H1 (cell line): Measurements from ENCODE around the gene FKBP6. TPM values are rescaled to one million over a fixed set of nuclear protein-coding genes. Genes with fewer than 3 reads are reported as not detected.

Experiments
- CTCF ChIA-PET: fragments of 300-600 bp; sonication (Branson Sonifier 250); formaldehyde crosslinking; loops from one replicate; lab custom pipeline; 2021; ENCODE audit not compliant: partially characterized antibody; lab: Charles Lee
- POLR2A ChIA-PET: fragments of 300-600 bp; sonication (Branson Sonifier 250); formaldehyde crosslinking; loops from one replicate; lab custom pipeline; 2021; ENCODE audit warnings: inconsistent platforms; ENCODE audit not compliant: partially characterized antibody; lab: Charles Lee
- DNase-seq, 2 experiments: peaks; one replicate each; pipeline versions ENCODE4 v3.0.0 to v3.0.0-alpha.2; 2010 to 2022; ENCODE audit warnings: low spot score in 2 of 2, low read depth in 1 of 2, mixed read lengths in 1 of 2
- FAIRE-seq: peaks from 2 replicates; lab custom pipeline; 2011; peaks lifted over from hg19 to GRCh38; lab: Jason Lieb, UNC
- H2AFZ ChIP-seq: 2 replicates; pipeline ENCODE4 v1.8.1; 2012; ENCODE audit warnings: low read length, inconsistent platforms
- H2AK5ac ChIP-seq: 2 replicates; pipeline ENCODE4 v1.6.1; 2013; ENCODE audit warnings: low read depth, low read length
- H2BK120ac ChIP-seq: replicated peaks from 2 replicates; pipeline ENCODE3; 2013; ENCODE audit warnings: low read depth, low read length, inconsistent platforms
- H2BK12ac ChIP-seq: 2 replicates; pipeline ENCODE4 v1.6.1; 2013; ENCODE audit warnings: low read depth, low read length
- H2BK15ac ChIP-seq: 2 replicates; pipeline ENCODE4 v1.6.1; 2013; ENCODE audit warnings: low read length
- H2BK20ac ChIP-seq: 2 replicates; pipeline ENCODE4 v1.6.1; 2013; ENCODE audit warnings: low read length
- H2BK5ac ChIP-seq: 2 replicates; pipeline ENCODE4 v1.6.1; 2013; ENCODE audit warnings: low read depth, low read length
- H3K14ac ChIP-seq: 2 replicates; pipeline ENCODE4 v1.6.1; 2013; ENCODE audit warnings: inconsistent platforms; ENCODE audit not compliant: insufficient read length
- H3K18ac ChIP-seq: 2 replicates; pipeline ENCODE4 v1.6.1; 2013; ENCODE audit warnings: low read length; ENCODE audit errors: extremely low read depth
- H3K23ac ChIP-seq: 2 replicates; pipeline ENCODE4 v1.6.1; 2013; ENCODE audit warnings: inconsistent platforms; ENCODE audit not compliant: insufficient read length
- H3K23me2 ChIP-seq: 2 replicates; pipeline ENCODE4 v1.6.1; 2013; ENCODE audit warnings: low read depth, low read length
- H3K27ac ChIP-seq: 2 replicates; pipeline ENCODE4 v1.6.1; 2011; ENCODE audit warnings: low read depth, low read length, inconsistent platforms
- H3K27me3 ChIP-seq, 4 experiments: replicated peaks in 1 of 4; 1 replicate in 1 of 4; 2 replicates in 3 of 4; pipeline versions ENCODE4 v1.6.1 to v1.8.1; 2011 to 2013; ENCODE audit warnings: low read length in 3 of 4, mild to moderate bottlenecking in 3 of 4, inconsistent platforms in 2 of 4, mixed read lengths in 2 of 4, moderate library complexity in 1 of 4; ENCODE audit not compliant: control insufficient read depth in 3 of 4, insufficient read depth in 3 of 4; ENCODE audit errors: extremely low read depth in 1 of 4
- H3K36me3 ChIP-seq, 4 experiments: 2 replicates each; pipeline versions ENCODE4 v1.6.1 to v1.8.1; 2011 to 2013; ENCODE audit warnings: mild to moderate bottlenecking in 4 of 4, low read length in 3 of 4, moderate library complexity in 2 of 4, control low read depth in 1 of 4, inconsistent platforms in 1 of 4; ENCODE audit not compliant: insufficient read depth in 4 of 4, control insufficient read depth in 2 of 4
- H3K4ac ChIP-seq: replicated peaks from 2 replicates; pipeline ENCODE3; 2013; ENCODE audit warnings: low read length, low read depth, mixed read lengths, inconsistent platforms; ENCODE audit not compliant: insufficient read length
- H3K4me1 ChIP-seq, 4 experiments: replicated peaks in 1 of 4; 1 replicate in 1 of 4; 2 replicates in 3 of 4; pipeline versions ENCODE4 v1.6.1 to v1.8.1; 2011 to 2013; ENCODE audit warnings: low read length in 3 of 4, inconsistent platforms in 2 of 4, mixed read lengths in 1 of 4; ENCODE audit not compliant: insufficient read depth in 4 of 4, control insufficient read depth in 3 of 4
- H3K4me2 ChIP-seq, 2 experiments: 2 replicates each; pipeline versions ENCODE4 v1.6.1 to v1.8.1; 2011 to 2013; ENCODE audit warnings: low read depth in 2 of 2, low read length in 2 of 2, control low read depth in 1 of 2, inconsistent platforms in 1 of 2, mild to moderate bottlenecking in 1 of 2; ENCODE audit not compliant: insufficient read depth in 1 of 2
- H3K4me3 ChIP-seq, 4 experiments: fragments of 200-600, 300-600 bp in 1 of 4; sonication (generic), shearing (Covaris generic), sonication (Bioruptor Twin) in 1 of 4; 2 replicates each; pipeline versions ENCODE4 v1.5.1 to v1.8.1; 2011 to 2016; ENCODE audit warnings: low read length in 4 of 4, low read depth in 3 of 4, control low read depth in 2 of 4, inconsistent platforms in 2 of 4, mild to moderate bottlenecking in 2 of 4, mixed read lengths in 1 of 4, moderate library complexity in 1 of 4; ENCODE audit not compliant: insufficient read depth in 2 of 4; ENCODE audit errors: extremely low read depth in 1 of 4
- H3K56ac ChIP-seq: replicated peaks from 2 replicates; pipeline ENCODE3; 2013; ENCODE audit warnings: low read depth, mild to moderate bottlenecking, mixed read lengths, low read length, inconsistent platforms; ENCODE audit not compliant: insufficient read length
- H3K79me1 ChIP-seq: 2 replicates; pipeline ENCODE4 v1.6.1; 2013; ENCODE audit warnings: low read depth, low read length, control low read depth
- H3K79me2 ChIP-seq, 2 experiments: 2 replicates each; pipeline versions ENCODE4 v1.6.1 to v1.8.1; 2012 to 2013; ENCODE audit warnings: low read length in 2 of 2, mild to moderate bottlenecking in 2 of 2, inconsistent platforms in 1 of 2; ENCODE audit not compliant: insufficient read depth in 2 of 2, control insufficient read depth in 1 of 2
- H3K9ac ChIP-seq, 4 experiments: replicated peaks in 1 of 4; 1 replicate in 1 of 4; 2 replicates in 3 of 4; pipeline versions ENCODE4 v1.6.1 to v1.8.1; 2011 to 2013; ENCODE audit warnings: low read depth in 3 of 4, low read length in 3 of 4, control low read depth in 2 of 4, mild to moderate bottlenecking in 2 of 4, moderate library complexity in 2 of 4, inconsistent platforms in 1 of 4; ENCODE audit errors: extremely low read depth in 1 of 4
- H3K9me3 ChIP-seq, 2 experiments: 2 replicates each; pipeline versions ENCODE4 v1.6.1 to v1.8.1; 2012 to 2013; ENCODE audit warnings: mild to moderate bottlenecking in 2 of 2, moderate library complexity in 2 of 2, control low read depth in 1 of 2, inconsistent platforms in 1 of 2, low read depth in 1 of 2, low read length in 1 of 2, mixed read lengths in 1 of 2; ENCODE audit not compliant: insufficient read depth in 2 of 2
- H4K20me1 ChIP-seq, 2 experiments: replicated peaks in 1 of 2; 2 replicates each; pipeline versions ENCODE3 to v1.8.1; 2011 to 2013; ENCODE audit warnings: inconsistent platforms in 2 of 2, low read length in 2 of 2, mild to moderate bottlenecking in 1 of 2; ENCODE audit not compliant: insufficient read depth in 2 of 2, control insufficient read depth in 1 of 2
- H4K5ac ChIP-seq: 2 replicates; pipeline ENCODE4 v1.6.1; 2013; ENCODE audit warnings: low read length, low read depth, mixed read lengths, inconsistent platforms; ENCODE audit not compliant: insufficient read length
- H4K8ac ChIP-seq: 2 replicates; pipeline ENCODE4 v1.8.0; 2013; ENCODE audit warnings: mild to moderate bottlenecking, moderate library complexity, low read length, inconsistent platforms; ENCODE audit not compliant: insufficient read depth; ENCODE audit errors: extremely low read depth
- H4K91ac ChIP-seq: replicated peaks from 2 replicates; pipeline ENCODE3; 2013; ENCODE audit warnings: low read length, mixed read lengths, inconsistent platforms; ENCODE audit not compliant: insufficient read length
- CHD1 ChIP-seq: IDR thresholded peaks from 2 replicates; pipeline ENCODE4 v1.6.1; 2012; ENCODE audit warnings: low read depth, low read length, improper control_type of control experiment
- EGR1 ChIP-seq: IDR thresholded peaks from 2 replicates; pipeline ENCODE4 v1.6.1; 2011; ENCODE audit warnings: low read depth, low read length, borderline replicate concordance
- GABPA ChIP-seq: IDR thresholded peaks from 2 replicates; pipeline ENCODE4 v1.6.1; 2011; ENCODE audit warnings: mild to moderate bottlenecking, low read length, moderate library complexity, borderline replicate concordance; ENCODE audit not compliant: insufficient read depth
- GTF2F1 ChIP-seq: IDR thresholded peaks from 2 replicates; pipeline ENCODE4 v1.6.1; 2012; ENCODE audit warnings: low read depth, low read length, improper control_type of control experiment, borderline replicate concordance
- NANOG ChIP-seq: IDR thresholded peaks from 2 replicates; pipeline ENCODE4 v1.6.1; 2011; ENCODE audit warnings: low read length, low read depth, mild to moderate bottlenecking, inconsistent platforms; ENCODE audit not compliant: insufficient read depth, poor library complexity, severe bottlenecking
- SIN3A ChIP-seq, 2 experiments: IDR thresholded peaks in 1 of 2; conservative IDR thresholded peaks in 1 of 2; 2 replicates each; pipeline ENCODE4 v1.6.1; 2011 to 2012; ENCODE audit warnings: low read length in 2 of 2, improper control_type of control experiment in 1 of 2, low read depth in 1 of 2, mild to moderate bottlenecking in 1 of 2
- SIRT6 ChIP-seq: IDR thresholded peaks from one replicate; pipeline ENCODE4 v1.7.1; 2012; ENCODE audit warnings: low read length, inconsistent platforms
- TBP ChIP-seq: IDR thresholded peaks from 2 replicates; pipeline ENCODE4 v1.6.1; 2011; ENCODE audit warnings: low read depth, low read length, improper control_type of control experiment
- WGBS, 2 experiments: shearing (Covaris generic) in 1 of 2; methylation state at CpG; one replicate each; pipeline versions ENCODE4 v1.1.6 to v1.1.7; 2013 to 2015; ENCODE audit warnings: low lambda C conversion rate in 2 of 2, mixed read lengths in 2 of 2, inconsistent platforms in 1 of 2, low coverage in 1 of 2, missing lambda C conversion rate in 1 of 2; ENCODE audit not compliant: insufficient replicate concordance in 2 of 2, insufficient coverage in 1 of 2, insufficient read length in 1 of 2; ENCODE audit errors: extremely low coverage in 1 of 2, missing lambda C conversion rate in 1 of 2; 5-methylcytosine and 5-hydroxymethylcytosine counted together
- polyA plus RNA-seq, 7 experiments: library from polyadenylated mRNA; depleted of rRNA in 3 of 7; stranded (reverse) in 5 of 7; unstranded in 2 of 7; fragments of >200 nt in 5 of 7; fragments of 200-250 nt in 2 of 7; gene quantifications; 1 replicate in 5 of 7; 2 replicates in 1 of 7; 4 replicates in 1 of 7; pipeline versions ENCODE4 v1.2.1 to v1.2.3, GENCODE V29; 2011 to 2013; ENCODE audit warnings: missing spikeins in 2 of 7, mixed read lengths in 2 of 7
- total RNA-seq: library from RNA; stranded (reverse); fragmentation: NEBNext Ultra II Directional; extraction: Animal tissue kit (Norgen Biotek cat#: 25700); gene quantifications from 2 replicates; pipeline ENCODE4 v1.2.1, GENCODE V29; 2021
- TF ChIP-seq, protein P1 (sequence below): IDR thresholded peaks from 2 replicates; pipeline ENCODE4 v1.6.1; 2012; ENCODE audit warnings: low read length, inconsistent platforms

Gene FKBP6
- total and polyA plus RNA-seq, 2 of the 8 experiments (the other 6 are each of a cell fraction or from before 2014, with no cell fraction given) = 0.14 to 0.19 TPM

DNA sequence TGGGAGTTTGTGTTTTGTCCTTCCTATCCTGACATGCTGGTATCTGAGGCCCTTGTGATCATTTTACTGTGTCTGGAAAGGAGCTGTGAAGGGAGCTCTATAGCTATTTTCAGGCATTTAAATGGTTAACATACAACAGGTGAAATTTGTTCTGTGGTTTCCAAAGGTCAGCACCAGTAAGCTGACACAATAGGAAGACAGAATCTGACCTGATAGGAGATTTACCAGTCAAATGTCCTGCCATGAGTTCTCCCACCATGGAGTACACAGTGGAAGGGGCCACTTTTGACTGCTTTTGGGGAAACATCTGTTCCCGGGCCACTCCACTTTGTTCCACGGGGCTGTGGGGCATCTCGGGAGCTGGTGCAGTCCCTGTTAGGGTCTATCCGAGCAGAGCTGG is 17.6 kb downstream of the FKBP6 start:
- POLR2A ChIA-PET = no interaction called here
- no peak for FAIRE-seq
- WGBS, 2 experiments = 74% methylated on average over 4 of the region's 4 CpGs; no CpG with 5 or more reads in 1 of the 2 experiments

More for the DNA sequence above, 17.6 kb downstream of the FKBP6 start:
- DNase-seq = no peak
- no peak overlapping the region for H4K5ac ChIP-seq
- H3K36me3 ChIP-seq = no peaks in the 10 kb centered on the region
- no peaks in the 10 kb centered on the region for H3K23me2 ChIP-seq
- no peak overlapping the region for H3K9ac ChIP-seq
- CTCF ChIA-PET = interaction anchor here (0.9 to 2.5 kb wide), 6 partner anchors 19 to 106 kb away, joined by 3 to 7 read pairs (median 4); no protein-coding TSS in a partner anchor
- no peak overlapping the region for H3K4ac ChIP-seq
- no peak overlapping the region for H4K8ac ChIP-seq
- no peaks in the 10 kb centered on the region for H3K79me1 ChIP-seq
- H4K91ac ChIP-seq = no peak overlapping the region
- H3K18ac ChIP-seq = no peak overlapping the region
- no peak overlapping the region for H3K23ac ChIP-seq
- TF ChIP-seq NANOG (no peak), TBP (no peak), EGR1 (no peak), GABPA (no peak), CHD1 (no peak), SIRT6 (no peak), SIN3A (conservative IDR thresholded peaks at IDR 0.05 in 1 of 2, IDR thresholded peaks at IDR 0.05 in 1 of 2; ENCODE audit: low read depth in 1 of 2, low read length in 2 of 2) (no peak), GTF2F1 (no peak)
- TF ChIP-seq, protein P1, sequence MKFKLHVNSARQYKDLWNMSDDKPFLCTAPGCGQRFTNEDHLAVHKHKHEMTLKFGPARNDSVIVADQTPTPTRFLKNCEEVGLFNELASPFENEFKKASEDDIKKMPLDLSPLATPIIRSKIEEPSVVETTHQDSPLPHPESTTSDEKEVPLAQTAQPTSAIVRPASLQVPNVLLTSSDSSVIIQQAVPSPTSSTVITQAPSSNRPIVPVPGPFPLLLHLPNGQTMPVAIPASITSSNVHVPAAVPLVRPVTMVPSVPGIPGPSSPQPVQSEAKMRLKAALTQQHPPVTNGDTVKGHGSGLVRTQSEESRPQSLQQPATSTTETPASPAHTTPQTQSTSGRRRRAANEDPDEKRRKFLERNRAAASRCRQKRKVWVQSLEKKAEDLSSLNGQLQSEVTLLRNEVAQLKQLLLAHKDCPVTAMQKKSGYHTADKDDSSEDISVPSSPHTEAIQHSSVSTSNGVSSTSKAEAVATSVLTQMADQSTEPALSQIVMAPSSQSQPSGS = no peak
- no peak overlapping the region for H3K4me2 ChIP-seq
- H2BK120ac ChIP-seq = no peak overlapping the region
- H2BK15ac ChIP-seq = no peak overlapping the region
- H4K20me1 ChIP-seq = no peaks in the 10 kb centered on the region
- no peak overlapping the region for H2AK5ac ChIP-seq
- no peak overlapping the region for H2BK12ac ChIP-seq
- no peak overlapping the region for H2AFZ ChIP-seq
- no peak overlapping the region for H3K27ac ChIP-seq
- no peak overlapping the region for H3K14ac ChIP-seq
- H3K4me1 ChIP-seq = peaks cover 0 to 15% (median 3%) of the 10 kb centered on the region in 4 experiments; a peak in 5 of 7 replicates
- H3K56ac ChIP-seq = no peak overlapping the region
- no peaks in the 10 kb centered on the region; a peak in 1 of 7 replicates for H3K27me3 ChIP-seq
- H3K79me2 ChIP-seq = no peaks in the 10 kb centered on the region
- no peak overlapping the region for H3K4me3 ChIP-seq
- no peaks in the 10 kb centered on the region for H3K9me3 ChIP-seq
- H2BK20ac ChIP-seq = no peak overlapping the region
- H2BK5ac ChIP-seq = no peak overlapping the region
